ENCODE data around the gene SERINC5.
"Not testable (repeated sequence)": the region's sequence is repeated elsewhere in the genome, so short reads cannot be mapped to it uniquely, and the experiment has no call there.

Gene SERINC5

GRCh38 chr5:80189701-80190100 lies 66.1 kb downstream of the SERINC5 start:
- H3K4me3 ChIP-seq (ENCODE audit: low read length, poor library complexity, severe bottlenecking): no peak overlapping the region
- peaks cover 13% of the 10 kb centered on the region for H3F3A ChIP-seq (ENCODE audit: low read depth)
- peak overlapping the region; percentile 39 for H3K9ac ChIP-seq (ENCODE audit: low read depth, low read length, poor library complexity, severe bottlenecking)

GRCh38 chr5:80189201-80189600 lies 66.6 kb downstream of the SERINC5 start:
- peaks cover 93% of the 10 kb centered on the region for H3K79me2 ChIP-seq (ENCODE audit: insufficient read depth, low read length)
- peak overlapping the region; percentile 15 for H3K4me2 ChIP-seq (ENCODE audit: low read depth, low read length, poor library complexity, severe bottlenecking)
- H3K4me3 ChIP-seq (ENCODE audit: low read length, poor library complexity, severe bottlenecking): no peak overlapping the region
- H3K4me1 ChIP-seq (ENCODE audit: insufficient read depth, low read length, poor library complexity, severe bottlenecking): peaks cover 85% of the 10 kb centered on the region
- H4K20me1 ChIP-seq (ENCODE audit: insufficient read depth, low read length, poor library complexity, severe bottlenecking): no peaks in the 10 kb centered on the region
- peak overlapping the region; percentile 39 for H3K9ac ChIP-seq (ENCODE audit: low read depth, low read length, poor library complexity, severe bottlenecking)
- H3K9me3 ChIP-seq (ENCODE audit: insufficient read depth, low read depth, low read length): no peaks in the 10 kb centered on the region
- H2AFZ ChIP-seq (ENCODE audit: low read length): no peak overlapping the region
- H3K27me3 ChIP-seq (ENCODE audit: insufficient read depth, low read length, poor library complexity, severe bottlenecking): no peaks in the 10 kb centered on the region
- peaks cover 13% of the 10 kb centered on the region for H3F3A ChIP-seq (ENCODE audit: low read depth)
- no peaks in the 10 kb centered on the region for H3K9me2 ChIP-seq (replicated peaks; ENCODE audit: low read depth, low read length)
- peaks cover 4% of the 10 kb centered on the region; the same call in 1 of the 2 replicates for H3K36me3 ChIP-seq (ENCODE audit: insufficient read depth, low read length)
- TF ChIP-seq CTCF (conservative IDR thresholded peaks at IDR 0.05; ENCODE audit: low read length) (no peak), EZH2phosphoT487 (IDR thresholded peaks at IDR 0.05; ENCODE audit: borderline replicate concordance) (no peak)

More at GRCh38 chr5:80189701-80190100, 66.1 kb downstream of the SERINC5 start:
- peaks cover 93% of the 10 kb centered on the region for H3K79me2 ChIP-seq (ENCODE audit: insufficient read depth, low read length)
- H2AFZ ChIP-seq (ENCODE audit: low read length): no peak overlapping the region
- H4K20me1 ChIP-seq (ENCODE audit: insufficient read depth, low read length, poor library complexity, severe bottlenecking): no peaks in the 10 kb centered on the region
- H3K9me3 ChIP-seq (ENCODE audit: insufficient read depth, low read depth, low read length): no peaks in the 10 kb centered on the region
- H3K9me2 ChIP-seq (replicated peaks; ENCODE audit: low read depth, low read length): no peaks in the 10 kb centered on the region
- no peaks in the 10 kb centered on the region for H3K27me3 ChIP-seq (ENCODE audit: insufficient read depth, low read length, poor library complexity, severe bottlenecking)
- H3K4me1 ChIP-seq (ENCODE audit: insufficient read depth, low read length, poor library complexity, severe bottlenecking): peaks cover 85% of the 10 kb centered on the region
- H3K36me3 ChIP-seq (ENCODE audit: insufficient read depth, low read length): peaks cover 4% of the 10 kb centered on the region; the same call in 1 of the 2 replicates
- peak overlapping the region; percentile 15 for H3K4me2 ChIP-seq (ENCODE audit: low read depth, low read length, poor library complexity, severe bottlenecking)
- TF ChIP-seq CTCF (conservative IDR thresholded peaks at IDR 0.05; ENCODE audit: low read length) (no peak), EZH2phosphoT487 (IDR thresholded peaks at IDR 0.05; ENCODE audit: borderline replicate concordance) (no peak)

- Histone ChIP-seq H3K79me2 (ENCODE audit: insufficient read depth, low read length) (peaks cover 90% of the 10 kb centered on the region), H3K9ac (ENCODE audit: low read depth, low read length, poor library complexity, severe bottlenecking) (peak overlapping the region; percentile 41)
Measured at GRCh38 chr5:80187421-80188090, 68.3 kb downstream of the SERINC5 start.

GRCh38 chr5:80185535-80185934 lies 70.3 kb downstream of the SERINC5 start:
- not testable (repeated sequence) for H3K4me3 ChIP-seq (ENCODE audit: low read length, poor library complexity, severe bottlenecking); H3K27me3 ChIP-seq (ENCODE audit: insufficient read depth, low read length, poor library complexity, severe bottlenecking); H4K20me1 ChIP-seq (ENCODE audit: insufficient read depth, low read length, poor library complexity, severe bottlenecking); H3K4me2 ChIP-seq (ENCODE audit: low read depth, low read length, poor library complexity, severe bottlenecking); H3K9ac ChIP-seq (ENCODE audit: low read depth, low read length, poor library complexity, severe bottlenecking); H2AFZ ChIP-seq (ENCODE audit: low read length); H3K9me2 ChIP-seq (replicated peaks; ENCODE audit: low read depth, low read length); H3K36me3 ChIP-seq (ENCODE audit: insufficient read depth, low read length); H3K9me3 ChIP-seq (ENCODE audit: insufficient read depth, low read depth, low read length)
- Histone ChIP-seq H3F3A (ENCODE audit: low read depth) (peaks cover 21% of the 10 kb centered on the region), H3K4me1 (ENCODE audit: insufficient read depth, low read length, poor library complexity, severe bottlenecking) (peaks cover 81% of the 10 kb centered on the region), H3K79me2 (ENCODE audit: insufficient read depth, low read length) (peaks cover 76% of the 10 kb centered on the region)

More at GRCh38 chr5:80187421-80188090, 68.3 kb downstream of the SERINC5 start:
- peaks cover 16% of the 10 kb centered on the region for H3F3A ChIP-seq (ENCODE audit: low read depth)
- no peak overlapping the region for H3K4me3 ChIP-seq (ENCODE audit: low read length, poor library complexity, severe bottlenecking)
- H3K36me3 ChIP-seq (ENCODE audit: insufficient read depth, low read length): peaks cover 4% of the 10 kb centered on the region; the same call in 1 of the 2 replicates
- H2AFZ ChIP-seq (ENCODE audit: low read length): no peak overlapping the region
- no peaks in the 10 kb centered on the region for H4K20me1 ChIP-seq (ENCODE audit: insufficient read depth, low read length, poor library complexity, severe bottlenecking)
- peaks cover 83% of the 10 kb centered on the region for H3K4me1 ChIP-seq (ENCODE audit: insufficient read depth, low read length, poor library complexity, severe bottlenecking)
- TF ChIP-seq CTCF (conservative IDR thresholded peaks at IDR 0.05; ENCODE audit: low read length) (no peak), EZH2phosphoT487 (IDR thresholded peaks at IDR 0.05; ENCODE audit: borderline replicate concordance) (no peak)
- H3K9me3 ChIP-seq (ENCODE audit: insufficient read depth, low read depth, low read length): no peaks in the 10 kb centered on the region
- H3K4me2 ChIP-seq (ENCODE audit: low read depth, low read length, poor library complexity, severe bottlenecking): no peak overlapping the region
- H3K9me2 ChIP-seq (replicated peaks; ENCODE audit: low read depth, low read length): no peaks in the 10 kb centered on the region
- no peaks in the 10 kb centered on the region for H3K27me3 ChIP-seq (ENCODE audit: insufficient read depth, low read length, poor library complexity, severe bottlenecking)
